ENCODE results near the gene PLRG1. TPM values are rescaled to one million over a fixed set of nuclear protein-coding genes. Genes with fewer than 3 reads are reported as not detected.
A peak's percentile ranks its signal among the peaks of the same experiment; 100 is the strongest.

The PLRG1 gene
- polyA plus RNA-seq, 1 donor: 55.3 TPM

- no peak for DNase-seq
Observed at GRCh38 chr4:154517591-154517990, 32.6 kb downstream of the PLRG1 start.

DNA sequence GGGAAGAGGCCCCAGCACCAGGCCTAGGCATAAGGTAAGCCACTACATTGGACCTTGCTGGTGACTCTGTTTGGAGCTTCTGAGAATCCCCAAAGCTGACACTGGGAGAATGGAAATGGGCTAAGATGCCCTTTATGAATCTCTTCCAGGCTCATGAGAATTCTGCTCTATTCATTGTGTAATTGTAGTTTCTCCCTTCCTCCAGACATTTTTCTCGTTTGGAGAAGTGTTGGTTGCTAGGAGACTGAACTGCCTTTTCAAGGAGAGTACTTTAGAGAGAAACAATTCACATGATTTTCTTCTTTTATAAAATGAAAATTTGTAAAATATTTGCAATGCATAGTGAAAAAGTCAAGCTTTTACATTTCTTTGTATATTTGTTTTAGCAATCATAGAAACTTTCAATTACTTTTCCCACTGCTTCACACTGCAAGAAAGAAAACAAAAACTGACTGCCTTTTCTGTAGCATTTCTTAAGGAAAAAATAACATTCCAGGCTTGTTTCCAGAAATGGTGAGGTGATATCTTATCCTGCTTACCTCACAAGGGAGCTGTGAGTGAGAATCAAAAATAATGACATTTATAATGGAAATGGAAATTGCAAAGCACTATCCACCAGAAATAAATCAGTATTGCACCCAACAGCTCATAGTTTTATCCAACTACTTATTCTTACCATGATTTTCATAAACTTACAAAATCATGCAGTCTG lies 33.7 kb downstream of the PLRG1 start:
- no peak for DNase-seq

DNA sequence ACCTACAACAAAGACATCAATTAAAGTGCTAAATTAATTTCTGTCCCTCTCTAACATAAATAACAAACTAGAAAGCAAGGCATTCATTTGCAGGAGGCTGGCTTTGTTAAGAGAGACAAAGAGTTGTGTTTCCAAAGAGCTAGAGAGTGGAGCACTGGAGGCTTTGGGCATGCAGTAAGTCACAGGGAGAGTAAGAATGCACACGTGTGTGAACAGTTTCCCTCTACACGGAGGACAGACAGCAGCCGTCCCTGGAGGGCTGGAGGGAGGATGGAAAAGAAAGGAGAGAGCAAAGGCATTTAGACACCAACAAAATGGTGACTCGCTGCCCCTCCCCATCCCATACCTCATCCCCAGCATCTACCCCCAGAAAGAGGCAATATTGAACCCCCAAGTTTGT lies 38.2 kb downstream of the PLRG1 start:
- no peak for DNase-seq

- no peak for DNase-seq
Observed at GRCh38 chr4:154511548-154511947, 38.7 kb downstream of the PLRG1 start.

DNA sequence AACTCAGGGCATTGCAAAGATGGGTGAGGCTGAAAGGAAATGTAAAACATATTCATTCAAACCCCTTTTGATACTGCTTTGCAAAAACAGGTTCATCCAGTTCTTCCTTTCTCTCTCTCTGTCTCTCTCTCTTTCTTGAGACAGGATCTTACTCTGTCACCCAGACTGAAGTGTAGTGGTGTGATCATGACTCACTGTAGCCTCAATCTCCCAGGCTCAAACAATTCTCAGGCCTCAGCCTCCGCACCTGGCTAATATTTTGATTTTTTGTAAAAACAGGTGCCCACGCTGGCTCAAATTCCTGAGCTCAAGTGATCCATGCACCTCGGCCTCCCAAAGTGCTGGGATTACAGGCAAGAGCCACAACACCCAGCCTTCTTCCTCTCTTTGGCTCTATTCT lies 43.0 kb downstream of the PLRG1 start:
- no peak for DNase-seq

- peak; percentile 71 for DNase-seq
Observed at GRCh38 chr4:154506253-154506652, 43.9 kb downstream of the PLRG1 start.

- no peak for DNase-seq
Observed at GRCh38 chr4:154503598-154503997, 46.6 kb downstream of the PLRG1 start.

- no peak for DNase-seq
Observed at GRCh38 chr4:154502111-154502510, 48.1 kb downstream of the PLRG1 start.

DNA sequence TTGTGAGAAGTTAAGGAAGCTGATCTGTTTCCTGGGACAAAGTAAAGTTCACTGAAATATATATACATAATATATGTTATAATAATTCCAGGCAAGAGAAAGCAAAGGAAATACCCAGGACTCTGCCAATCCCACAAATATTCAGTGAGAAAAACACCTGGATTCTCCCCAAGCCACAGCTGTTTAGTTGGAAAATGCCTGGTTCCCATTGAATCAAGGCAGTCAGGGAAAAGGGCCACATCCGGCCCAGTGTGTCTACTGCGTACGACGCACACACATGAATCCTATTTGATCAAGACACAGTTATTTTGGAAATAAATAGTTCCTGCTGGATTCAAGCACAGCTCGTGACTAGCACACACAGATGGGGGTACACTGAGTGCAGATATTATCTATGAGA lies 52.3 kb downstream of the PLRG1 start:
- peak; percentile 61 for DNase-seq

DNA sequence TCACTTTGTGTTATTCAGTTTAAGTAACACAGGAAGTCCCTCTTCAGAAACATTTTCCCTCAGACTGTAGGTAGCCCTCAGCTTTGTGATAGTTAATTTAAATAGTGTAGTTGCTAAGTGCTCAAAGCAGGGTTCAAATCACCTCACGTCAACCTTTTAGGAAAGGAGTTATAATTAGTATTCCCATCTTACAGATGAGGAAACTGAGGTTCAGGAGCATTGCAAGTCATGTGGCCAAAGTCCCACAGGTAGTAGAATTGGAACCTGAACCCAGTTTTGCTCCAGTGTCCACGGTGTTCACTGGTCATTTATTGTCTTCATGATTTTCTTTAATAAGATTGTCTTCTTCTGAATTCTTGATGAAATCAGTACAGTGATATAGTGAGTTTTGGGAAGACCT lies 54.3 kb downstream of the PLRG1 start:
- DNase-seq: no peak

DNA sequence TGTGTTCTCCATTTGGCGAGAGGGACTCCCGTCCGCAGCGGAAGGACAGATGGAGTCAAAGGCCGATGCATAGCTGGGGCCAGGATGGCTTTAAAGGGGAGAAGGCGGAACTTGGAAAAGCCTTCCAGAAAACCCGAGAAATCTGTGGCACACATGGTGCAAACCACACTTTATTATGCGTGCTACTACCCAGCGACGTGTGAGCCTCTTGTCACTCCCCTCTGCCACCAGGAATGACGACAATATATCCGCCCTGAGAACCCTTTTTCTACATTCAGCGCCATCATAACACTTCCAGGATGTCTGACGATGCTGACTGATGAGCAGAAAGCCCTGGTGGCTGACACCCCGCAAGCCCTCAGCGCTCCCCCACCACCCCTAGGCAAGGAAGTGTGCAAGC lies 57.9 kb downstream of the PLRG1 start:
- no peak for DNase-seq

- DNase-seq: peak; percentile 80
Observed at GRCh38 chr4:154491341-154492271, 58.6 kb downstream of the PLRG1 start, which contains the start of gene DCHS2. TSS of gene DCHS2 (minus strand) at chr4:154491799. CDS start at chr4:154491355, 444 bp downstream.

DNA sequence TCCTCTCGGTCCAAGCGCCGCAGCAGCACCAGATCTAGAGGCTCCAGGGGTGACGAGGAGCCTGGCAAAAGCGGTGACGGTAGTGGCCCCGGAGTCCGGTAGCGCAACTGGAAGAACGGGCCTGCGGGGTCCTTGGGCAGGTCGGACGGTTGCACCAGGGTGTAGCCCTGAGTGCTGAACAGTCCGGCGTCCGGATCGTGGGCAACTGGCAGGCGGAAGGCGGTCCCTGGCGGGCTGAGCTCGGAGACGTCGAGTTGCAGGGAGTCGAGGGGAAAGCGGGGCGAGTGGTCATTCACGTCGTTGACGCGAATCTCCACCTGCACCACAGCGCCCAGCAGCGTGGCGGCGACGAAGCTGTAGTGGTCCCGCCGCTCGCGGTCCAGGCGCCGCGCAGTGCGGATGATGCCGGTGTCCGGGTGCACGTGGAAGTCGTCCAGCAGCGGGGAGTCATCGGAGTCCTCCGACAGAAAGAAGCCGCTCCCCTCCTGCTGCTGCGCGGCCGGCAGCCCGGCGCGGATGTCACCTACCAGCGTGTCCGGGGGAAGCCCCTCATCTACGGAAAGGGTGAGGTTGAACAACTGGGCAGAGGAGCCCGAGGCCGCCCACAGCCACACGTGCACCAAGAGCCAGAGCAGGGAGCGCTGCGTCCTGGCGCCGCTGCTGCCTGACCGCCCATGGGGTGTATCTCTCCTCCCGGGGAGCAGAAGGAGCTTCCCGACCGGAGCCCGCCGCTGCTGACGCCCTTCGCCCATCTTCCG lies 59.4 kb downstream of the PLRG1 start:
- peak; percentile 65 for DNase-seq

DNA sequence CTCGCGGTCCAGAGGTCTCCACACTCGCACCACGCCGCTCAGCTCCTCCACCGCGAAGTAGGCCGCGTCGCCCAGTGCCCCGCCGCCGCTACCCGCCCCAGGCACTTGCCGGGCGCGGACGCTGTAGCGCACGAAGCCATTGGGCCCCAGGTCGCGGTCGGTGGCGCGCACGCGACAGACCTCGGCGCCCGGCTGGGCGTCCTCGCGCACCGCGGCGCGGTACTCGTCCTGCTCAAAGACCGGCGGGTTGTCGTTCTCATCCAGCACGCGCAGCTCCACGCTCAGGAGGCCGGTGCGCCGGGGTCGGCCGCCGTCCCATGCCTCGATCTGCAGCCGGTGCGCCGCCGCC lies 60.0 kb downstream of the PLRG1 start:
- DNase-seq: no peak

- no peak for DNase-seq
Observed at GRCh38 chr4:154489558-154490233, 60.5 kb downstream of the PLRG1 start.

DNA sequence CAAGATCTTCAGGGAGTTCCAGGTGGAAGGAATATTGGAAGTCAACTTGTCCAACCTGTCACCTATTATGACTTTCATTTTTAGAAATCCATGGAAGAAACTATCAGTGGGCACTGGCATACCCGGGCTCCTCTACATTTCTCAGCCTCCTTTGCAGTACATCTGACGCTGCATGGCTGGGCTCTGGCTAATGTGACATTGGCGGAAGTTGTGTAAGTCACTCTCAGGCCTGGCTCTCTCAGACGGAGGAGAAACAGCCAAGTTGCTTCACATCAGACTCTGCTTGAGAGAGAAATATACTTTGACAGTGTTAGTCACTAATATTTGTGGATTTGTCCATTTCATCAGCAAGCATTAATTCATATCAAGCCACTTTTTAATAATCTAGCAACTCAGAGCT lies 63.1 kb downstream of the PLRG1 start:
- no peak for DNase-seq

DNA sequence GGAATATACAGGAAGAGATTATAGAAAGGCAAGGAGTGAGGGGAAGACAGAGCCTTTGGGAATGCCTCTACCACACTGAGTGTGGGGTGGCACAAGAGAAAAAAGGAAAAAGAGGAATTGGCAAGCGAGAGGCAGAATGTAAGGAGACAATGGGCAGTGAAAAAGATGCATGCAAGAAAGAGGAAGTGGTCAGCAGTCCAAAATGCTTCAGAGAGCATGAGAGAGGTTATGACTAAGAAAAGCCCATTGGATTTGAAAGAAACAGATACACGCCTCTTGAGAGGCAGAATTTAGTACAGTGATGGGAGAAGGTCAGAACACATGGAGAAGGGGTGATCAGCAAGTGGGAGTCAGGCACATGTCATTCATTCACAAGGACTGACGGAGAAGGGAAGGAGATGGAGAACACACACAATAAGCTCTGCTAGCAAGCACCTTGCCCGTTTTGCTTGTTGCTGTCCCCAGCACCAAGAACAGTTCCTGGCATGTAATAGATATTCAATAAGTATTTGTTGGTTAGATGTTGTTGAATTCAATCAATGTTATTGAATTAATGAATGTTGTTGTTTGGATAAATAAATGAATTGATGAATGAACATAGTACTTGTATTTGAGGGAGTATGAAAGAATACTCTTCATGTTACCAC lies 65.0 kb downstream of the PLRG1 start:
- no peak for DNase-seq

Other genes with a start within 250 kb of the PLRG1 start
- gene DCHS2, start 58.6 kb downstream of the PLRG1 start, polyA plus RNA-seq (ENCODE audit: insufficient read length): 3.0 TPM
- not detected for gene FGB, start 12.6 kb upstream of the PLRG1 start, polyA plus RNA-seq (ENCODE audit: insufficient read length)
- not detected for gene FGA, start 40.3 kb upstream of the PLRG1 start, polyA plus RNA-seq (ENCODE audit: insufficient read length)
- gene FGG, start 62.3 kb upstream of the PLRG1 start, polyA plus RNA-seq (ENCODE audit: insufficient read length): not detected
- gene LRAT, start 193.6 kb upstream of the PLRG1 start, polyA plus RNA-seq (ENCODE audit: insufficient read length): 0.53 TPM
- 0.22 TPM for gene RBM46, start 230.9 kb upstream of the PLRG1 start, polyA plus RNA-seq (ENCODE audit: insufficient read length)

All from hindlimb muscle (tissue), 1 donor.